Cortex of kidney (tissue), 1 donor: ENCODE data around the gene ASB4.
"Not testable (repeated sequence)": the region's sequence is repeated elsewhere in the genome, so short reads cannot be mapped to it uniquely, and the experiment has no call there.

Experiments
- DNase-seq: peaks from one replicate; lab custom pipeline; 2025; lab: John Stamatoyannopoulos, UW

ASB4 gene, protein sequence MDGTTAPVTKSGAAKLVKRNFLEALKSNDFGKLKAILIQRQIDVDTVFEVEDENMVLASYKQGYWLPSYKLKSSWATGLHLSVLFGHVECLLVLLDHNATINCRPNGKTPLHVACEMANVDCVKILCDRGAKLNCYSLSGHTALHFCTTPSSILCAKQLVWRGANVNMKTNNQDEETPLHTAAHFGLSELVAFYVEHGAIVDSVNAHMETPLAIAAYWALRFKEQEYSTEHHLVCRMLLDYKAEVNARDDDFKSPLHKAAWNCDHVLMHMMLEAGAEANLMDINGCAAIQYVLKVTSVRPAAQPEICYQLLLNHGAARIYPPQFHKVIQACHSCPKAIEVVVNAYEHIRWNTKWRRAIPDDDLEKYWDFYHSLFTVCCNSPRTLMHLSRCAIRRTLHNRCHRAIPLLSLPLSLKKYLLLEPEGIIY

DNA sequence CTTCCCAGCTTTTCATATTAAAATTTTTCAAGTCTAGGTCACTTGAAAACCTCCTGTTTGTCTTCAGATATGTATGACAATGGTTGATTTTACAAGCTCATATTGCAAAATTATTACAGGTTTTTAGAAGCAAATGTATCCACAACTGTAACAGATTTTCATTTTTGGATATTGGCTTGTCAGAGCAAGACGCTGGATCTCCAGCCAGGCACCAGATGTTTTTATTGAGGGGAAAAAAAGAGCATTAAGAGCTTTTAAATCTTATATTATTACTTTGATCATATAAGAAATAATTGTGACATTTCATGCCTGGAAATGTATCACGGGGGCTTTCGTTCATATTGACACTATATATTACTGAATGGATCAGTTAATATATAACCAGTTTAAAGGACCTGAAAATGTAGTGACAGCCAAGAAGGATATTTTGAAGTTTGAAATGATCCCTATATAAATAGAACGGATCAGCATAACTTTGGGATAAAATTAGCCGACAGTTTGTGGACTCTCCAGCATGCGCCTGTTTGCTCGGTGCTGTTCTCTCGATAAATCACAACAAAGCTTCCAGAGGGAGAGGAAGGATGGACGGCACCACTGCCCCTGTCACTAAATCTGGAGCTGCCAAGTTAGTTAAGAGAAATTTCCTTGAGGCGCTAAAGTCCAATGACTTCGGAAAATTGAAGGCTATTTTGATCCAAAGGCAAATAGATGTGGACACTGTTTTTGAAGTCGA, at the start of gene ASB4:
TSS of gene ASB4 (plus strand) at position 553 of the 733 bp plus-strand sequence. CDS start at position 582, 29 bp downstream.
- no peak for DNase-seq

DNA sequence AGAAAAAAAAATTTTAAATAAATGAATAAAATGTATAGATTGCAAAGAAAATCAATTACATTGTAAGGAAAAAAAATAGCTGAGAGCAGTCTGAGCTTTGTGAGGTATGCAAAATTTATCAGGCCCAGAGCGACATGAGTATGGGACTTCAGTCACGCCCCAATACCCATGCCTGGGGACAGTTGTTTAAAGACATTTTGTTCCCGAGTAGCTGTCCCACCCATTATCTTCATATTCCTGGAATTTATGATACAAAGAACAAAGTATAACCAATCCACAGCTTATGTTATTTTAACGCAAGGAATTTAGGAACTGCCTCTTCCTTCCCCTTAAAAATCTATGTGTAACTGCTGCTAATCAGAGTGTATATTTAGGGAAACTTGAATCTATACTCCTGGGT, 49.3 kb upstream of the ASB4 start:
- no peak for DNase-seq

DNA sequence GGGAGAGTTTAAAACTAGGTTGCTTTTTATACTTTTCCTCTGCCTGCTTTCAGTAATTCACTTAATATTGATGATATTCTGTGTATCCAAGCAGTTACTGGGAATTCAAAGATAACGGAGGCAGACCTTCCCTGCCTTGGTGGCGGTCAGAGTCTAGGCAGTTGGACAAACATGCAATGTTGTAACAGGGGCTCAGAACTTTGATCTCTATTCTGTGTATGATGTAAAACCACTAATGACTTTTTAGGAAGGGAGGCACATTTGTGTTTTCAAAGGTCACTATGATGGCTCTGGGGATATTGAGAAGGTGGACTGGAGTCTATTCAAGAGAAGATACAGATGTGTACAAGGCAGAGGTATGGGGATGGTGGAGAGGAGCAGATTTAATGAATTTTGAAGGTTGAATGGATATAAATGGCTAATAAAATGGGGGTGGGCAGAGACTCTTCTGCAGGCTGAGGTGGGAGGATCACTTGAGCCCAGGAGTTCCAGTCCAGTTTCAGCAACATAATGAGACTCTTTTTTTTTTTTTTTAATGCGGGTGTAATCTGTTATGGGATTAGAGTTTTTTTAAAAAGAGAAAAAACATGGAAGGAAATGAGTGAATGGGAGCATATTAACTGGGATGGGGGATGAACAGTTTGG, 45.2 kb upstream of the ASB4 start:
- no peak for DNase-seq

DNA sequence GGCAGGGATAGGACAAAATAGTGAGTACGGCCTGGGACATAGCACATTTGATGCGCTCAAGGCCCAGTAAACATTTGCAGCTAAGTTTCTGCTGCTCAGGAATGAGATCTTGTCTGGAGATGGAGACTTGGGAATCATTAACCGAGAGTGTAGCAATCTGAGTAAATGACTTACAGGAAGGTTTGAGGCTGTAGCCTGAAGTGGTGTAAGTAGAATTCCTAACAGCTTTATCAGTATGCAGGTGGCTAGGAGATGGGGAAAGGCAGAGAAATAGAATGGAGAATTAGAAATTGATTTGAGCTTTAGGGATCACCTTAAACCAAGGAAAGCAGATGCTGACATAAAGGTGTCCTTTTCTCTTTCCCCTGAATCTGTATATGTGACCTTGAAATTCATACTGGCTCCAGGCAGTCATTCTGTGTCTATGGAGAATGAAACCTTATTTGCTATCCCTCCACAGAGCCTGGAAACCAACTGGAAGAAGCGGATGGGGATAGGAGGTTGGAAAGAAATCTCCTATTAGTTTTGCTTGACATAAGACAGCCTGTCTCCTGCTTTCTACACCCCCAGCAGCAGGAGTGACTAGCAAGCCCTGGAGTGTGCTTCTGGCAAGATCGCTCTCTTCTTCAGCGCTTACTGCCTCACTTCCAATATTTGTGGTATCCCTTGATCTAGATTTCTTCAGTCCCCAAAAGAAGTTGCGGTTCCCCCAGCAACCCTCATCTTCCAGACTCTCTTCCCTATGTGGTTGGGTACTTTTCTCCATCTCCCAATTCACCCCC, 44.5 kb upstream of the ASB4 start:
- no peak for DNase-seq

DNA sequence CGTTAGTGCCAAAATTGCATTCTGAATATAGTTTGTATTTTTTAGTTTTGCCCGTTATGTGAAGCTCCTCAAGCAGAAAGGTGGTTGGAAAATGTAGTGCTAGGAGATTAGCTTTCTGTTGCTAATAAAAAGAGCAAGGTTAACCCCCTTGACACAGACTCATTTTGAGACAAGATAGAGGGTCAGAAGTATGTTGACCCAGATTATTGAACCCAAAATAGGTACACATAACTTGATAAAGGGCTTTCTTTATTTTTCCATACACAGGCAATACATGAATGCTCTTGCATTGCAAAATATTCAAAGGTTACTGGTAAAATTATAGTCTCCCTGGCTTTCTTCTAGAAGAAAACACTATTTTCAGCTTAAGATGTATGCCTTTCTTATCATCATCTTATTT, 40.9 kb upstream of the ASB4 start:
- DNase-seq, result no peak

DNA sequence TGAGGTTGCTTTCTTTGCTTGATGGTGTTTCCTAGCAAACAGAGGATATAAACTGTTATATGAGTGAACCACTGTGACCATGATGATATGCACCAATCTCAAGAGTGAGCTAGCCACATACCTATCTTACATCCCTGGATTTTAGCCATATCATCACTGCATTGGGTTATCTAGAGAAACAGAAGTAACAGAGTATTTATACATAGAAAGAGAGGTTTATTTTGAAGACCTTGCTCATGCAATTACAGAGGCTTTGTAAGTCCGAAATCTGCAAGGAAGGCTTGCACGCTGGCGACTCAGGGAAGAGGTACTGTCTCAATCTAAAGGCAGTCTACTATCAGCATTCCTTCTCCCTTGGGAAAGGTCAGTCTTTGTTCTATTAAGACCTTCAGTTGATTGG, 39.1 kb upstream of the ASB4 start:
- no peak for DNase-seq

DNA sequence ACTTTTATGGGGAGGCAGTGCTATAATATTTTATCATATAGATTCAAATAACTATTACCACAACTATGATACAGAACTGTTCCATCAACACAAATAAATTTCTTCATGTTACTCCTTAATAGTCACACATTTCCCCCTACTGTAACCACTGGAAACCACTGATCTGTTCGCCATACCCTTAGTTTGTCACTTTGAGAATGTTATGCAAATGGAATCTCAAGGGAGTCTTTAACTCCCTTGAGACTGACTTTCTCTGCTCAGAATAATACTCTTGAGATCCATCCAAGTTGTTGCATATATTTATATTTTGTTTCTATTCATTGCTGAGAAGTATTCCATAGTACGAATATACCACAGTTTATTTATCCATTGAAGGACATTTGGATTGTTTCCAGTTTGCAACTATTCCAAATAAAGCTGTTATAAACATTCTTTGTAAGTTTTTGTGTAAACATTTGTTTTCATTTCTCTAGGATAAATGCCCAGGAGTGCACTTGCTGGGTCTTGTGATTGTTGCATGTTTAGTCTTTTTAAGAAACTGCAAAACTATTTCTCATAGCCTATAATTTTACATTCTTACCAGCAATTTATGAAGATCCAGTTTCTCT, 31.2 kb upstream of the ASB4 start:
- DNase-seq, result no peak

DNA sequence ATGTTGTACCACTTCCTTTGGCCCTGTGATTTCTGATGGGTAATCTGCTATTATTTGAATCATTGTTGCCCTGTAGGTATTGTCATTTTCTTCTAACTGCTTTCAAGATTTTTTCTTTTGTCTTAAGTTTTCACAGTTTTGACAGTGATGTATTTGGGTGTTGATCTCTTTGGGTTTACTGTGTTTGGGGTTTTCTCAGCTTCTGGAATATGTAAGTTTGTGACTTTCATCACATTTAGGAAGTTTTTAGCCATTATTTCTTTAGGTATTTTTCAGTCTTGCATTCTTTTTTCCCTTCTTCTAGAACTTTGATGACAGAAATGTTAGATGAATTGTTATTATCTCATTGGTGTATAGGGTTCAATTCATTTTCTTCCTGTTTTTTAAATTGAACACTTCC, 27.8 kb upstream of the ASB4 start:
- DNase-seq, result no peak

DNA sequence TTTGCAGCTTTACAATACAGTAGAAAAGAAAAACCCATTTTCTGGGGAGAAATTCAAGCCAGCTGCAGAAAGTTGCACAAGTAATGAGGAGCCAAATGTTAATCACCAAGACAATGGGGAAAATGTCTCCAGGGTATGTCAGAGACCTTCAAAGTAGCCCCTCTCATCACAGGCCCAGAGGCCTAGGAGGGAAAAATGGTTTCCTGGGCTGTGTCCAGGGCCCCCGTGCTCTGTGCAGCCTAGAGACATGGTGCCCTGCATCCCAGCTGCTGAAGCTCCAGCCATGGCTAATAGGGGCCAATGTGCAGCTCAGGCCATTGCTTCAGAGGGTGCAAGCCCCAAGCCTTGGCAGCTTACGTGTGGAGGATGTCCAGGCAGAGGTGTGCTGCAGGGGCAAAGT, 25.1 kb upstream of the ASB4 start:
- not testable (repeated sequence) for DNase-seq

DNA sequence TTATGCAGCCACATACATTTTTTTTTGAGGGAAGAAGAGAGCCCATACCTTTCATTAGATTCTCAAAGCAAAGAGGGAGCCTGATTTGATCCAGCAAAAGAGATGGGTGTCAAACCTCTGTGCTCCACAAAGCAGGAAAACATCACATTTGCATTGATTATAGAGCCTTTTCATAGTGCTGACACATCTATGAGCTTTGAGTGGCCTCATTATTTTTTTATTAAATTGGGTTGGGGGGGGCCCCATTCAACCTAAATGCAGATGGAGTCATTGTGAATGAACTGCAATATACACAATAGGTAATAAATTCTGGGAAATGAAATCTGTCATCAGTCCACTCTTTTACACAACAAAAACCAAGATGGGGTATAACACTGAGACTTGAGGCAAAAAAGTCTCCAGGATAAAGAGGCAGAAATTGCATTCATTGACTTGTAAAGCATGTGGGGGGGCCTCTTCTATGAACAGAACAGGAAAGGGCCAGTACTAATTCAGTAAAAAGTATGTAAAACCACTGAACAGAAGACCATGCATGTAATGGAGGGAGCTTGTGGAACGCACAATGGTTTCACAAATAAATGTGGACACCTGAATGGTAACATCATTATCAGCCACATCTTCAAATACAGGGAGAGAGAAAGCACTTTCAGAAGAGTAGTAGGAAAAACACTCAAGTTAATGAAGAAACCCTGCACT, 17.7 kb upstream of the ASB4 start:
- no peak for DNase-seq

DNA sequence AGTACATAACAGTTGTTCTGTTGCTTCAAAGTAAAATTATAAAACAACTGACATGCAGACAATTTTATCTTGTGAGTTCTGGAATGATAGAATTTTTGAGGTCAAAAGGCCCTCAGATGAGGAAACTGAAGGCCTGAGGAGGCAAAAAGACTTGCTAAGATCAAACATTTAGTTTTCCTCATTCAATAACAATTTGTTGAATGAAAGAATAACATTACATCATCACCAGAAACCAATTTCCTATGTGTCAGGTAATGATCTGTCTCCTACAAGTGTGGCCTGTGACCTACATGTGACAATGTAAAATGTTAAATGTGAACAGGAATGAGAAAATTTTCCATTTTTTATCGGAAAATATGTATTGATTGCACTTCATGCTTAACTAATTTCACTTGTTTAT, 16.6 kb upstream of the ASB4 start:
- no peak for DNase-seq

DNA sequence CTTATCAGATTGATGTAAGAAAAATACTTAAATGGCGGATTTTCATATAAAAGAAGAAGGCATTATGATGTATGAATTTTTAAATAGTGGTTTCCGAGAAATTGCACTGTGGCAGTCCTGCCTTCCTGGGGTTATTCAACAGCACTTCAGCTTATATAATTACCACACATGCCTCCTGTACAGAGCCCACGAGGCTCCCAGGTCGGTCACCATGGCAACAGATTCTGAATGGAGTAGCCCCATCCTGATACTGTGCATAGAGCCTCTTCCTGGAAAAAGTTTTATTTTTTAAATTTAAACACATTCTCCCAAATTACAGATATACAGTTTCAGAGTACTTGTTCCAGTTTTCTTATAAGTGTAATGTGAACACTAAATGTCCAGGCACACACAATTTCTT, 15.9 kb upstream of the ASB4 start:
- no peak for DNase-seq

DNA sequence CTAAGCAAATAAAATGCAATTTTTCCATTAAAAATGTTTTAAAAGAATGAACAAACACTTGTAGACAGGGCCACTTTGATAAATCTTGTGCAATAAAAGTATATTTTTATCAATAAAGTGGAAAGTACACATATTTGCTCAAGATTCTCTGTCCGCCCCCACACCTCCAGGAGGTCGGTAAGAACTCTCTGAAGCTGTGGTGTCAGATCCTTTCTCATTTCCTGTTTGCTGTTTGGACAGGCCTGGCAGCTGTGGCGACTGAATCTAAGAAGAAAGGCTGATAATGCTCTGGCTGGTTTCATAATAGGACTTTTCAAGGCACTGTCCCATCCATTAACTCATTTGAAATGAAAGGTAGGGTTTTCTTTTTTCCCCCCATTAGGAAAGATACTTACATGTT, 15.3 kb upstream of the ASB4 start:
- DNase-seq, result no peak

DNA sequence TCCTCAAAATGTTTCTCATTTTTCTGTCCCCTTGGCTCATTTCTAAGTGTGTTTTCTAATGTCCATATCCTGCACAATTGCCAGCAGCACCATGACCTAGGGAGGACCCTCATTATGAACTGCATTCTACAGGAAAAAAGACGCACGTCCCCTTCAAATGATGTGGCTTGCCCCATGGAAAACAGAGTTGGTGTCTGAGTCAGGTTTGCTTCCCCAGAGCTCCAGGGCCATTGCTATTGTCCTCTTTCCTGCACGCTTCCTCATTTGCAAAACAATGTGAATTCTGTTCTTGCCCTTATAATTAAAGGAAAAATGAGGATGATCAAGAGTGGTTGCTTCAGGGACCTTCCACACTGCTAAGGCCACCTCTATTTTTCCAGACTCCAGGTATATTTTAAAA, 14.7 kb upstream of the ASB4 start:
- no peak for DNase-seq

DNA sequence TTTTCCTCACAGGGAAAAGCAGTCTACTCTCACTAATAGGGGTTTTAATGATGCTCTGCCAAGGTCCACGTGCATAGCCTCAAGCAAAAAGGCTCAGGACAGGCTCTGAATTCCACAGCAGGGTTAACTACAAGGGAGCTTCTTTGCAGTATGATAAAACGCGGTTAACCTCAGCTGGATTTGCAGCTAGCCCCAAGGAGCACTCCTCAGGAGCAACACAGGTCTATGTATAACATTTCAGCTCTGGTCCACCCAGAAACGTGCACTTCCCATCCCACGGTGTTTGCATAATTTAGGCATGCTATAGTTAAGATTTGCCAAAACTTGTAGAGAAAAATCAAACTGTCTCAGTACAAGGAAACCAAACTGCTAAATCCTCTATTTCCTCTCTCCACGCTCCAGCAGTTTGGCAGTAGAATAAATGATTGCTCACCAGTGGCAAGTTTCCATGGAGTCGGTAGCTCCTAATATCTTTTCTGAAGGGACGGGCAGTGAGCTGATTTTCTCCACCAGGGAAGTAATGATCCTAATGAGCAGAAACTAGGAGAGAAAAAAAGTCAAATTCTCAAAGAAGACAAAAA, 13.1 kb upstream of the ASB4 start:
- no peak for DNase-seq

DNA sequence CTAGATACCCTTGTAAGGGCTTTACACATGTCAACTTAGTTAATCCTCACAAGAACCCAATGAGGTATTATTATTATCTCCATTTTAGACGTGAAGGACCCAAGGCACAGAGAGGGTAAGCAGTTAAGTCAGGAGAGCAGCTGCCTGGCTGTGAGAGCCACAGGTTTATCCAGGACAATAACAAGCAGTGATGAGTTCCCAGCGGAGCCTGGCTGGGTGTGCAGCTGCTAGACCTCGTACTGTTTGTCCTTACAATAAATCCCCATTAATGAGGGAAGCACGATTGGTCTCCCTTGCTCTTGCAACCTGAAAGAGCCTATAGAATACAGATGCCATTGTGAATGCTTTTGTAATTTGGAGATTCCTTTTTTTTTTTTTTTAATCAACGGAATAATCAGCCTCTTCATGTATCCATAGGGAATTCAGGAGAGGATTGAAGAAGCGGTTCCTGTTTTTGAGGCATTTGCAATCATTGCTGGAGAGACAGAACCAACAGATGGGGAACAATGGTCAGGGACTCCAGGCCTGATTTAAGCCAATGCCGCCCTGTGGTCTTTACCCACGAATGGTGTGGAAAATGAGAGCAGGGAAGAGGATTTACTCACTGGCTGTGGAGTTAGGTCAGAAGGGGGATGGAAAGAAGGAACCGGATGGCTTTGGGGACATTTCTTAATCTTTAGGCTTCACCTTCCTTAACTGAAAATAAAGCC, 12.3 kb upstream of the ASB4 start:
- no peak for DNase-seq

DNA sequence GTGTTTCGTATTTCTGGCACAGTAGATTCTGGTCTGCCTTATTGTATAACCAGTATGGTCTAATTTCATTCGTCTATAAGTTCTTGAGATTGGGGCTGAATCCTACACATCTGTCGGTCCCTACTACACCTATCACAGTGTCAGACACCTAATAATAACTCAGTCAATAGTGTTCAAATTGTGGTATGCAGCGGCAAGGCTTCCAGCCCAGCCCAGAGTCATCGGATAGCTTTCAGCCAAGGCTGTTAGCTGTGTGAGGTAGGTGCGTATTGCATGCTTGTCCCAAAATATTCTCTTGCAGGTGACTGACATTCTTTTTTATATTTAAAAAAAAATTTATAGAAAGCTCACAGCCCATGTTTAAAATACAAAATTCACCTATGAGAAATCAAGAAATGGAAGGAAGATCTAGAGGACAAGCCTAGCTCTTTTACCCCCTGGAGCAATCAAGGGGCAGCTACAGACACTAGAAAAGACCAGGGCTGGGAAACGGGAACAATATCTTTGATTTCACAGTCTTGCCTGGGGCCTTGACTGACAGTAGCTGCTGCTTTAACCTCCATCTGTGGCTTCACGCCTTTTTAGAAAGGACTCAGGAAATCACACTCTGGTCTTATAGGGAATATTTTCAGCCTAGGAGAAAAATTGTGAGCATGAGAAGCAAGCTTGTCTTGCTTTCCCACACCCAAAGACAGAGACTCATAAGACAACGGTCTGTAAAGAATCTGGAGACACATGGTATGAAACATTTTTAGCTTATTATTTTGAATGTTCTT, 9.5 kb upstream of the ASB4 start:
- no peak for DNase-seq

DNA sequence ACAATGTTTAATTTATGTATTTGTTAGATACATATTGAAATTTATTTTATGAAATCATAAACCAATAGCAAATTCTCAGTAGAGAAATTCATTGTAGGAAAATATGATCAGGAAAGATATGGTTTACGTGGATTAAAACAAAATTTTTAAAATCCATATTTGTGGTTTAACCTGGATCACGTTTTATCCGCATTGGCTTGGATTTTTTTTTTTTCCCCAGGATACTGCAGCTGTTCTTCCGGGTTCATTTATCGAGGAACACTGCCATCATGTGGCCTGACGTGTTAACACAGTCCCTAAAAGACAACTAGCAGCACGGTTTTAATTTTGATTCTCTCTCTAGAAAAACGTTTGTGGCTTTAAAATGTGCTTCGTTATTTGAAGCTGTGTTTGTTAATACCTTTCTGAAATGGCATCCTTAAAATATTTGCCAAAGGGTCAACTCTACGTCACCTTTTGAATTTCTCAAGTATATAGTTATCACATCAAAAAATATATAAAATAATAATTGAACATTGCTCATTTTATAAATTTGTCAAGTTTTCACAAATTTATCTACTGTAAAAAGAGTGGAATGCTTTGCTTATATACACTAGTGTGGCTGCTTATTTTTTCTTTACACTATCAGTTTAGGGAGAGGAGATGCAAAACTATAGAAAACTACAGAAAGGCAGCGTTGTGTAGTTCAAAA, 8.7 kb upstream of the ASB4 start:
- no peak for DNase-seq
